WERI-Rb-1 (cell line): ENCODE results near the gene ZSCAN31.
"Not testable (repeated sequence)": the region's sequence is repeated elsewhere in the genome, so short reads cannot be mapped to it uniquely, and the experiment has no call there.

Experiments used
- DNase-seq: peaks from one replicate; pipeline ENCODE4 v3.0.0-alpha.2; 2020
- H3K27ac ChIP-seq: fragments of 250-450 bp; sonication (Bioruptor Pico); 2 replicates; pipeline ENCODE4 v1.5.1; 2020; ENCODE audit warnings: mild to moderate bottlenecking, moderate library complexity
- H3K27me3 ChIP-seq: fragments of 250-450 bp; sonication (Bioruptor Pico); 2 replicates; pipeline ENCODE4 v1.5.1; 2021; ENCODE audit warnings: mild to moderate bottlenecking, low read depth, moderate library complexity; ENCODE audit not compliant: insufficient read depth, severe bottlenecking
- H3K36me3 ChIP-seq: fragments of 250-450 bp; sonication (Bioruptor Pico); 2 replicates; pipeline ENCODE4 v1.5.1; 2020; ENCODE audit warnings: mild to moderate bottlenecking, moderate library complexity
- H3K4me3 ChIP-seq: 2 replicates; pipeline ENCODE4 v1.5.1; 2011; ENCODE audit warnings: low read depth, mild to moderate bottlenecking, control low read depth, low read length
- H3K9me3 ChIP-seq: fragments of 250-450 bp; sonication (Bioruptor Pico); 2 replicates; pipeline ENCODE4 v1.5.1; 2021; ENCODE audit warnings: mild to moderate bottlenecking, moderate library complexity; ENCODE audit not compliant: severe bottlenecking
- CTCF ChIP-seq: IDR thresholded peaks from 2 replicates; pipeline ENCODE4 v1.5.1; 2011; ENCODE audit warnings: low read depth, mild to moderate bottlenecking, control low read depth, inconsistent platforms, low read length

Gene ZSCAN31

GRCh38 chr6:28368522-28368921, 32.6 kb upstream of the ZSCAN31 start:
- TF ChIP-seq CTCF, result no peak
- no peaks in the 10 kb centered on the region for H3K9me3 ChIP-seq
- H3K4me3 ChIP-seq, result no peak overlapping the region
- peaks cover 33% of the 10 kb centered on the region for H3K36me3 ChIP-seq
- no peaks in the 10 kb centered on the region for H3K27me3 ChIP-seq
- H3K27ac ChIP-seq, result no peak overlapping the region
- DNase-seq, result no peak

GRCh38 chr6:28365590-28365989, 29.6 kb upstream of the ZSCAN31 start:
- DNase-seq, H3K4me3 ChIP-seq, H3K9me3 ChIP-seq, H3K27me3 ChIP-seq, H3K27ac ChIP-seq: not testable (repeated sequence)
- peaks cover 40% of the 10 kb centered on the region for H3K36me3 ChIP-seq

GRCh38 chr6:28360961-28361360, 25.0 kb upstream of the ZSCAN31 start:
- Histone ChIP-seq H3K36me3 (peaks cover 35% of the 10 kb centered on the region), H3K27me3 (no peaks in the 10 kb centered on the region), H3K9me3 (no peaks in the 10 kb centered on the region), H3K4me3 (no peak overlapping the region), H3K27ac (no peak overlapping the region)
- no peak for TF ChIP-seq CTCF
- no peak for DNase-seq

- H3K36me3 ChIP-seq, result peaks cover 21% of the 10 kb centered on the region
- not testable (repeated sequence) for H3K27me3 ChIP-seq, DNase-seq, H3K4me3 ChIP-seq, H3K9me3 ChIP-seq, H3K27ac ChIP-seq
Measured at GRCh38 chr6:28359562-28359961, 23.6 kb upstream of the ZSCAN31 start.

GRCh38 chr6:28357036-28357435, 21.1 kb upstream of the ZSCAN31 start:
- no peak overlapping the region for H3K27ac ChIP-seq
- DNase-seq, result no peak
- H3K4me3 ChIP-seq, result no peak overlapping the region
- H3K27me3 ChIP-seq, result no peaks in the 10 kb centered on the region
- H3K9me3 ChIP-seq, result no peaks in the 10 kb centered on the region
- no peak for TF ChIP-seq CTCF
- H3K36me3 ChIP-seq, result peaks cover 8% of the 10 kb centered on the region

GRCh38 chr6:28356666-28357020, 20.7 kb upstream of the ZSCAN31 start:
- no peak for TF ChIP-seq CTCF
- H3K27me3 ChIP-seq, result no peaks in the 10 kb centered on the region
- no peak overlapping the region for H3K4me3 ChIP-seq
- H3K36me3 ChIP-seq, result peaks cover 8% of the 10 kb centered on the region
- no peaks in the 10 kb centered on the region for H3K9me3 ChIP-seq
- no peak for DNase-seq
- peak overlapping the region; percentile 63 for H3K27ac ChIP-seq

- H3K36me3 ChIP-seq, result peaks cover 5% of the 10 kb centered on the region
- H3K27ac ChIP-seq, result peak overlapping the region; percentile 63
- H3K27me3 ChIP-seq, result no peaks in the 10 kb centered on the region
- peak; percentile 81 for TF ChIP-seq CTCF
- no peaks in the 10 kb centered on the region for H3K9me3 ChIP-seq
- peak overlapping the region; percentile 64 for H3K4me3 ChIP-seq
- peak; percentile 92 for DNase-seq
Measured at GRCh38 chr6:28355743-28356665, 20.1 kb upstream of the ZSCAN31 start.
